Stimulated activated CD8-positive, alpha-beta memory T cell treated with anti-CD3 and anti-CD28 coated beads, Interleukin-4, amount 100 ng/mL, for 48 hours (primary cell): ENCODE results near the gene LTB4R2.

Experiments
- DNase-seq: peaks from one replicate; pipeline ENCODE4 v3.0.0-alpha.2; 2020

Gene LTB4R2

GRCh38 chr14:24277606-24278321, 32.2 kb upstream of the LTB4R2 start:
- DNase-seq = peak; percentile 51

GRCh38 chr14:24278424-24278823, 31.5 kb upstream of the LTB4R2 start:
- no peak for DNase-seq

- DNase-seq = peak; percentile 63
These were observed 30.4 kb upstream of the LTB4R2 start for GRCh38 chr14:24279301-24280186.

- no peak for DNase-seq
These were observed 29.0 kb upstream of the LTB4R2 start for GRCh38 chr14:24280797-24281460.

GRCh38 chr14:24281636-24282035, 28.3 kb upstream of the LTB4R2 start:
- DNase-seq = no peak

GRCh38 chr14:24282736-24283135, 27.2 kb upstream of the LTB4R2 start:
- no peak for DNase-seq

GRCh38 chr14:24283796-24284460, 26.0 kb upstream of the LTB4R2 start:
- no peak for DNase-seq

GRCh38 chr14:24284501-24285035, 25.4 kb upstream of the LTB4R2 start:
- DNase-seq = no peak

GRCh38 chr14:24285351-24285750, 24.6 kb upstream of the LTB4R2 start:
- no peak for DNase-seq

- no peak for DNase-seq
These were observed 22.9 kb upstream of the LTB4R2 start for GRCh38 chr14:24286996-24287395.

- peak; percentile 81 for DNase-seq
These were observed 20.2 kb upstream of the LTB4R2 start for GRCh38 chr14:24289649-24290280.

GRCh38 chr14:24290746-24291145, 19.2 kb upstream of the LTB4R2 start:
- no peak for DNase-seq

- no peak for DNase-seq
These were observed 18.4 kb upstream of the LTB4R2 start for GRCh38 chr14:24291446-24292117.

GRCh38 chr14:24292118-24292807, 17.7 kb upstream of the LTB4R2 start:
- no peak for DNase-seq

GRCh38 chr14:24293525-24293924, 16.4 kb upstream of the LTB4R2 start:
- DNase-seq = no peak

GRCh38 chr14:24296341-24297157, 13.4 kb upstream of the LTB4R2 start:
- peak; percentile 78 for DNase-seq

GRCh38 chr14:24297190-24297964, 12.6 kb upstream of the LTB4R2 start:
- no peak for DNase-seq

GRCh38 chr14:24298892-24299254, 11.1 kb upstream of the LTB4R2 start:
- no peak for DNase-seq
